ENCODE measurements around the gene ZNF23. TPM values are rescaled to one million over a fixed set of nuclear protein-coding genes. Genes with fewer than 3 reads are reported as not detected.

The ZNF23 gene
- total and polyA plus RNA-seq, 2 experiments from 2014 or later: 5.3 to 7.1 TPM

DNA sequence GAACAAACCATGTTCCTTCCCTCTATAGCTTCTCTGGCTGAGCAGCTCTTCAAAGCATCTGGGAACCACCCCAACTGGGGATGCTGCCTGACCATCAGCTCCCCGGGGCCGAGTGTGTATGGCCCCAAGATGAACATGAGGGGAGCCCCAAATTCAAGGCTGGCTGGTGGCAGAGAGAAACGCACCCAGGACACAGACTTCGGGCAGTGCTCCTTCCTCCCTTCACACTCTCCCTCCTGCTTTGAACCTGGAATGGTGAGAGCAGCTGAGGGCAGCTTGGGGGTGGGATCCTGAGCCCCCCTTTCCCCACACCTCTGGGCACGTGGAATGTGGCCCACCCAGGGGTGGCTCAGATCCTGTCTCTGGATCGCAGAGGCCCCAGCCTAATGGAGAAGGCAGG is 37.4 kb downstream of the ZNF23 start:
- no peaks in the 10 kb centered on the region for H3K4me1 ChIP-seq (ENCODE audit: insufficient read depth)
- no peaks in the 10 kb centered on the region for H3K9me2 ChIP-seq (replicated peaks; ENCODE audit: insufficient read depth)
- H3K4me2 ChIP-seq: no peak overlapping the region
- H4K20me1 ChIP-seq (ENCODE audit: insufficient read depth, poor library complexity, severe bottlenecking): no peaks in the 10 kb centered on the region
- peaks cover 14% of the 10 kb centered on the region for H3K27me3 ChIP-seq
- no peaks in the 10 kb centered on the region for H3K9me3 ChIP-seq (ENCODE audit: low read depth)
- TF ChIP-seq, protein P1, sequence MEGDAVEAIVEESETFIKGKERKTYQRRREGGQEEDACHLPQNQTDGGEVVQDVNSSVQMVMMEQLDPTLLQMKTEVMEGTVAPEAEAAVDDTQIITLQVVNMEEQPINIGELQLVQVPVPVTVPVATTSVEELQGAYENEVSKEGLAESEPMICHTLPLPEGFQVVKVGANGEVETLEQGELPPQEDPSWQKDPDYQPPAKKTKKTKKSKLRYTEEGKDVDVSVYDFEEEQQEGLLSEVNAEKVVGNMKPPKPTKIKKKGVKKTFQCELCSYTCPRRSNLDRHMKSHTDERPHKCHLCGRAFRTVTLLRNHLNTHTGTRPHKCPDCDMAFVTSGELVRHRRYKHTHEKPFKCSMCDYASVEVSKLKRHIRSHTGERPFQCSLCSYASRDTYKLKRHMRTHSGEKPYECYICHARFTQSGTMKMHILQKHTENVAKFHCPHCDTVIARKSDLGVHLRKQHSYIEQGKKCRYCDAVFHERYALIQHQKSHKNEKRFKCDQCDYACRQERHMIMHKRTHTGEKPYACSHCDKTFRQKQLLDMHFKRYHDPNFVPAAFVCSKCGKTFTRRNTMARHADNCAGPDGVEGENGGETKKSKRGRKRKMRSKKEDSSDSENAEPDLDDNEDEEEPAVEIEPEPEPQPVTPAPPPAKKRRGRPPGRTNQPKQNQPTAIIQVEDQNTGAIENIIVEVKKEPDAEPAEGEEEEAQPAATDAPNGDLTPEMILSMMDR (IDR thresholded peaks at IDR 0.05; ENCODE audit: poor library complexity): no peak
- TF ChIP-seq EZH2phosphoT487 (IDR thresholded peaks at IDR 0.05; ENCODE audit: low read depth, severe bottlenecking, unreplicated experiment) (no peak), EZH2 (IDR thresholded peaks at IDR 0.05; ENCODE audit: borderline replicate concordance) (no peak)
- 72% methylated on average over 5 of the region's 6 CpGs for WGBS (ENCODE audit: low lambda C conversion rate, missing lambda C conversion rate)
- no peaks in the 10 kb centered on the region for H3K79me2 ChIP-seq
- DNase-seq (ENCODE audit: low spot score): no peak
- no peak overlapping the region for H2AFZ ChIP-seq
- H3K27ac ChIP-seq: no peak overlapping the region
- no peaks in the 10 kb centered on the region for H3K36me3 ChIP-seq (replicated peaks; ENCODE audit: insufficient read depth, low read depth)
- no peak overlapping the region for H3K4me3 ChIP-seq

DNA sequence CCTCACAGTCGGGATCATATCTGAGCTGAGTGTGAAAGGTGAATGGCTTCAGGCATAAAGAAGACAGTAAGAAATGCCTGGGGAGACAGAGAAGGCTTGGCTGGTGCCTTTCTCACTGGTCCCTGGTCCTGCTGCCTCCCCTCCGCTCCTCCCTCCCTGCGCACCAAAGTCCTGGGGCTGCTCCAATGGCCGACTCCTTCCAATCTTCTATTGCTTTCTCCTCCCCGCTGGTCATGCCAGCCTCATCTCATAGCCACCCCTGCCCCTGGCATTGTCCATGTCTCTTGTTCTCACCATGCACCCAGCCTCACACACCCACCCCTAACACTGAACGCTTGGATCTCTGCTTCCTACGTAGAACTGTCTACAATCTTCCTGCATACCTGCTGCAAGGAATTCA is 38.2 kb downstream of the ZNF23 start:
- no peaks in the 10 kb centered on the region for H3K4me1 ChIP-seq (ENCODE audit: insufficient read depth)
- H4K20me1 ChIP-seq (ENCODE audit: insufficient read depth, poor library complexity, severe bottlenecking): no peaks in the 10 kb centered on the region
- TF ChIP-seq, protein P1 (IDR thresholded peaks at IDR 0.05; ENCODE audit: poor library complexity): no peak
- TF ChIP-seq EZH2 (IDR thresholded peaks at IDR 0.05; ENCODE audit: borderline replicate concordance) (no peak), EZH2phosphoT487 (IDR thresholded peaks at IDR 0.05; ENCODE audit: low read depth, severe bottlenecking, unreplicated experiment) (no peak)
- no peak overlapping the region for H3K4me3 ChIP-seq
- H3K9me2 ChIP-seq (replicated peaks; ENCODE audit: insufficient read depth): no peaks in the 10 kb centered on the region
- H3K79me2 ChIP-seq: no peaks in the 10 kb centered on the region
- no peaks in the 10 kb centered on the region for H3K36me3 ChIP-seq (replicated peaks; ENCODE audit: insufficient read depth, low read depth)
- no peaks in the 10 kb centered on the region for H3K9me3 ChIP-seq (ENCODE audit: low read depth)
- no peak for DNase-seq (ENCODE audit: low spot score)
- H3K4me2 ChIP-seq: no peak overlapping the region
- no peak overlapping the region for H3K27ac ChIP-seq
- 85% methylated on average over 7 of the region's 7 CpGs for WGBS (ENCODE audit: low lambda C conversion rate, missing lambda C conversion rate)
- H3K27me3 ChIP-seq: peaks cover 13% of the 10 kb centered on the region
- no peak overlapping the region for H2AFZ ChIP-seq

DNA sequence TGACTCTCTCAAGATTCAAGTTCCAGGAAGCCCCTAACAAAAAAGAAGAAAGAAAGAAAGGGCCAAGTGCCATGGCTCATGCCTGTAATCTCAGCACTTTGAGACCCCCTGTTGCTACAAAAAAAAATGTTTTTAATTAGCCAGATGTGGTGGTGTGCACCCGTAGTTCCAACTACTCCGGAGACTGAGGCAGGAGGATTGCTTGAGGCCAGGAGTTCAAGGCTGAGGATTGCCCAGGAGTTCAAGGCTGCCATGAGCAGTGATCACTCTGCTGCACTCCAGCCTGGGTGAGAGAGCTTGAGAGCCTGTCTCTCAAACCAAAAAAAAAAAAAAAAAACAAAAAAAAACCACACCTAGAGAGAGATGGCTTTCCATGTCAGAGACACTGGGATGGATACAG is 39.0 kb downstream of the ZNF23 start:
- Histone ChIP-seq H3K27ac (no peak overlapping the region), H3K27me3 (peaks cover 9% of the 10 kb centered on the region), H3K4me1 (ENCODE audit: insufficient read depth) (no peaks in the 10 kb centered on the region), H3K9me3 (ENCODE audit: low read depth) (no peaks in the 10 kb centered on the region), H3K36me3 (replicated peaks; ENCODE audit: insufficient read depth, low read depth) (no peaks in the 10 kb centered on the region), H3K4me2 (no peak overlapping the region), H3K79me2 (no peaks in the 10 kb centered on the region), H4K20me1 (ENCODE audit: insufficient read depth, poor library complexity, severe bottlenecking) (no peaks in the 10 kb centered on the region), H3K4me3 (no peak overlapping the region), H3K9me2 (replicated peaks; ENCODE audit: insufficient read depth) (no peaks in the 10 kb centered on the region), H2AFZ (no peak overlapping the region)
- 79% methylated on average over 2 of the region's 2 CpGs for WGBS (ENCODE audit: low lambda C conversion rate, missing lambda C conversion rate)
- TF ChIP-seq, protein P1 (IDR thresholded peaks at IDR 0.05; ENCODE audit: poor library complexity): no peak
- TF ChIP-seq EZH2phosphoT487 (IDR thresholded peaks at IDR 0.05; ENCODE audit: low read depth, severe bottlenecking, unreplicated experiment): no peak
- TF ChIP-seq EZH2 (IDR thresholded peaks at IDR 0.05; ENCODE audit: borderline replicate concordance): no peak
- DNase-seq (ENCODE audit: low spot score): no peak

DNA sequence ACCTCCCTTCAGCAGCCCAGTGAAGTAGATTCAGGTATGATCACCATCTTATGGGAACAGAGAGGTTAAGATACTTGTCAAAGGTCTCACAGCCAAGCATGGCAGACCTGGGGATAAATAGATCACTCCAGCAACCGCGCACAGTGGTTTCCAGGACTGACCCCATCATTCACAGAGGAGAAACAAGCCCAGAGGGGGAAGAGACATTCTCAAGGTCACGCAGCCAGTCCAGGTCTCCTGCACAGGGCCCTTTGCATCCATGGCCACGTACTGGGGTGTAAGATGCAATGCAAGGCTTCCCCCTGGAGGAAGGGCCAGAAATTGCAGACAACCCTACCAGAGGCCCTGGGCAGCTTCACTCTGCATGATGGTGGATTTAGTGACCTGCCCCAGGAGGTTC is 40.1 kb downstream of the ZNF23 start:
- Histone ChIP-seq H2AFZ (no peak overlapping the region), H3K9me2 (replicated peaks; ENCODE audit: insufficient read depth) (no peaks in the 10 kb centered on the region), H3K79me2 (no peaks in the 10 kb centered on the region), H3K4me3 (no peak overlapping the region), H3K4me2 (no peak overlapping the region), H4K20me1 (ENCODE audit: insufficient read depth, poor library complexity, severe bottlenecking) (no peaks in the 10 kb centered on the region), H3K9me3 (ENCODE audit: low read depth) (no peaks in the 10 kb centered on the region), H3K36me3 (replicated peaks; ENCODE audit: insufficient read depth, low read depth) (no peaks in the 10 kb centered on the region), H3K27me3 (peaks cover 9% of the 10 kb centered on the region), H3K27ac (no peak overlapping the region), H3K4me1 (ENCODE audit: insufficient read depth) (no peaks in the 10 kb centered on the region)
- TF ChIP-seq EZH2 (IDR thresholded peaks at IDR 0.05; ENCODE audit: borderline replicate concordance): no peak
- TF ChIP-seq, protein P1 (IDR thresholded peaks at IDR 0.05; ENCODE audit: poor library complexity): peak; percentile 14
- no peak for DNase-seq (ENCODE audit: low spot score)
- 51% methylated on average over 4 of the region's 4 CpGs for WGBS (ENCODE audit: low lambda C conversion rate, missing lambda C conversion rate)
